HG02678 (cell line): ENCODE data around the gene SYNJ2.

ENCODE experiments used
- ATAC-seq: cut with Tn5 transposase; IDR thresholded peaks from one replicate; pipeline ENCODE4 v1.9.1; 2021; ENCODE audit warnings: mild to moderate bottlenecking, moderate library complexity; ENCODE audit not compliant: unreplicated experiment

Gene SYNJ2

GRCh38 chr6:158039178-158039557 lies 57.5 kb downstream of the SYNJ2 start:
- ATAC-seq: no peak

- ATAC-seq: no peak
Measured at GRCh38 chr6:158039571-158040050, 57.9 kb downstream of the SYNJ2 start.

- ATAC-seq: no peak
Measured at GRCh38 chr6:158040051-158040803, 58.6 kb downstream of the SYNJ2 start.

- ATAC-seq: no peak
Measured at GRCh38 chr6:158040804-158041347, 59.2 kb downstream of the SYNJ2 start.

- ATAC-seq: no peak
Measured at GRCh38 chr6:158041370-158041769, 59.7 kb downstream of the SYNJ2 start.

- ATAC-seq: no peak
Measured at GRCh38 chr6:158041788-158042187, 60.1 kb downstream of the SYNJ2 start.

- no peak for ATAC-seq
Measured at GRCh38 chr6:158042245-158042798, 60.7 kb downstream of the SYNJ2 start.

GRCh38 chr6:158043008-158043407 lies 61.3 kb downstream of the SYNJ2 start:
- no peak for ATAC-seq

GRCh38 chr6:158043586-158044524 lies 62.2 kb downstream of the SYNJ2 start:
- ATAC-seq: no peak

- no peak for ATAC-seq
Measured at GRCh38 chr6:158044525-158044888, 62.8 kb downstream of the SYNJ2 start.

- ATAC-seq: no peak
Measured at GRCh38 chr6:158046201-158047126, 64.8 kb downstream of the SYNJ2 start.

- ATAC-seq: no peak
Measured at GRCh38 chr6:158047127-158047518, 65.5 kb downstream of the SYNJ2 start.

- no peak for ATAC-seq
Measured at GRCh38 chr6:158047563-158048323, 66.1 kb downstream of the SYNJ2 start.

- ATAC-seq: no peak
Measured at GRCh38 chr6:158048589-158048988, 66.9 kb downstream of the SYNJ2 start.

- ATAC-seq: no peak
Measured at GRCh38 chr6:158049055-158050028, 67.7 kb downstream of the SYNJ2 start.

- ATAC-seq: no peak
Measured at GRCh38 chr6:158050107-158050735, 68.6 kb downstream of the SYNJ2 start.

GRCh38 chr6:158050955-158051354 lies 69.3 kb downstream of the SYNJ2 start:
- ATAC-seq: no peak

- ATAC-seq: no peak
Measured at GRCh38 chr6:158051968-158052367, 70.3 kb downstream of the SYNJ2 start.
